Endothelial cell of umbilical vein (primary cell): Measurements from ENCODE around the gene RORB. TPM values are rescaled to one million over a fixed set of nuclear protein-coding genes. Genes with fewer than 3 reads are reported as not detected.

Experiments
- BruUV-seq: library from RNA; stranded (reverse); fragments of 400-500 nt; replicated peaks from 2 replicates; lab custom pipeline; 2021; lab: Mats Ljungman, UMichigan
- CTCF ChIA-PET: fragments of 300-600, 350-600 bp; sonication (Branson Sonifier 250); formaldehyde crosslinking; loops from one replicate; lab custom pipeline; 2021; ENCODE audit warnings: antibody characterized with exemption, inconsistent platforms; lab: Charles Lee
- POLR2A ChIA-PET: fragments of 300-600, 350-600 bp; sonication (Branson Sonifier 250); formaldehyde crosslinking; loops from one replicate; lab custom pipeline; 2021; ENCODE audit warnings: antibody characterized with exemption, inconsistent platforms; lab: Charles Lee
- DNase-seq: peaks from one replicate; pipeline ENCODE4 v3.0.0-alpha.2; 2011; ENCODE audit warnings: low read depth, low spot score
- FAIRE-seq: peaks from 2 replicates; lab custom pipeline; 2011; peaks lifted over from hg19 to GRCh38; lab: Jason Lieb, UNC
- H2AFZ ChIP-seq: 2 replicates; pipeline ENCODE4 v1.6.0; 2012; ENCODE audit warnings: low read depth, low read length, control low read depth, inconsistent platforms
- H3K27ac ChIP-seq: 2 replicates; pipeline ENCODE4 v1.5.1; 2011; ENCODE audit warnings: low read depth, mild to moderate bottlenecking, control low read depth, low read length, moderate library complexity; ENCODE audit not compliant: insufficient read depth
- H3K27me3 ChIP-seq, 2 experiments: 2 replicates each; pipeline versions ENCODE4 v1.6.0 to v1.6.1; 2011; ENCODE audit warnings: low read length in 2 of 2, mixed read lengths in 1 of 2; ENCODE audit not compliant: control insufficient read depth in 2 of 2, insufficient read depth in 2 of 2
- H3K36me3 ChIP-seq, 2 experiments: 2 replicates in 1 of 2; 3 replicates in 1 of 2; pipeline ENCODE4 v1.5.1; 2011; ENCODE audit warnings: low read length in 2 of 2, mild to moderate bottlenecking in 1 of 2, moderate library complexity in 1 of 2; ENCODE audit not compliant: control insufficient read depth in 2 of 2, insufficient read depth in 2 of 2; ENCODE audit errors: extremely low read depth in 1 of 2
- H3K4me1 ChIP-seq: 3 replicates; pipeline ENCODE4 v1.5.1; 2011; ENCODE audit warnings: mild to moderate bottlenecking, low read length; ENCODE audit not compliant: control insufficient read depth, insufficient read depth; ENCODE audit errors: extremely low read depth
- H3K4me2 ChIP-seq: 2 replicates; pipeline ENCODE4 v1.6.1; 2011; ENCODE audit warnings: low read length, control low read depth, mixed read lengths; ENCODE audit not compliant: insufficient read depth
- H3K4me3 ChIP-seq, 3 experiments: fragments of 200-600 bp in 1 of 3; sonication (generic), shearing (Covaris generic) in 1 of 3; replicated peaks in 1 of 3; 2 replicates each; pipeline ENCODE4 v1.5.1; 2011 to 2016; ENCODE audit warnings: control low read depth in 3 of 3, low read length in 3 of 3, mild to moderate bottlenecking in 2 of 3, inconsistent platforms in 1 of 3, low read depth in 1 of 3, moderate library complexity in 1 of 3; ENCODE audit not compliant: insufficient read depth in 1 of 3
- H3K79me2 ChIP-seq: 2 replicates; pipeline ENCODE4 v1.6.0; 2012; ENCODE audit warnings: low read length, inconsistent platforms; ENCODE audit not compliant: control insufficient read depth, insufficient read depth
- H3K9ac ChIP-seq: replicated peaks from 2 replicates; pipeline ENCODE3; 2011; ENCODE audit warnings: low read length, control low read depth; ENCODE audit not compliant: insufficient read depth; ENCODE audit errors: extremely low read depth
- H3K9me1 ChIP-seq: replicated peaks from 3 replicates; pipeline ENCODE4 v1.6.0; 2011; ENCODE audit warnings: mild to moderate bottlenecking, low read length; ENCODE audit not compliant: control insufficient read depth, insufficient read depth; ENCODE audit errors: extremely low read depth
- H3K9me3 ChIP-seq: replicated peaks from 2 replicates; pipeline ENCODE4 v1.5.1; 2012; ENCODE audit warnings: low read length, inconsistent platforms; ENCODE audit not compliant: control insufficient read depth, insufficient read depth
- H4K20me1 ChIP-seq: replicated peaks from 2 replicates; pipeline ENCODE3; 2011; ENCODE audit warnings: mild to moderate bottlenecking, low read length; ENCODE audit not compliant: control insufficient read depth, insufficient read depth; ENCODE audit errors: extremely low read depth
- GATA2 ChIP-seq: IDR thresholded peaks from 2 replicates; pipeline ENCODE4 v1.7.0; 2011; ENCODE audit warnings: low read depth, mild to moderate bottlenecking, moderate library complexity, mixed read lengths, low read length; ENCODE audit not compliant: insufficient read length, insufficient read depth
- JUN ChIP-seq: IDR thresholded peaks from 2 replicates; pipeline ENCODE4 v1.6.1; 2011; ENCODE audit warnings: borderline replicate concordance, low read depth; ENCODE audit not compliant: insufficient read length, insufficient read depth
- POLR2A ChIP-seq: IDR thresholded peaks from 2 replicates; pipeline ENCODE4 v1.6.1; 2012; ENCODE audit warnings: low read depth, mild to moderate bottlenecking, control low read depth, low read length
- POLR2AphosphoS5 ChIP-seq: IDR thresholded peaks from 2 replicates; pipeline ENCODE4 v1.6.1; 2012; ENCODE audit warnings: low read depth, mild to moderate bottlenecking, control low read depth, low read length, moderate library complexity; ENCODE audit not compliant: insufficient read depth
- dilution Hi-C: fragments of 300-500 bp; cut with MboI; formaldehyde crosslinking; loops from one replicate; pipeline ENCODE4 v1.15.0; 2019; ENCODE audit warnings: low sequenced_read_pairs; ENCODE audit not compliant: extremely low pct_ligation_motif_present
- intact Hi-C: fragments of 100-400 bp; cut with micrococcal nuclease; formaldehyde crosslinking; loops from one replicate; pipeline ENCODE4 v1.10.0; 2022
- polyA plus RNA-seq, 4 experiments: library from polyadenylated mRNA; depleted of rRNA in 3 of 4; stranded (reverse) in 3 of 4; unstranded in 1 of 4; fragments of >200 nt; gene quantifications; 2 replicates each; pipeline versions ENCODE4 v1.2.1 to v1.2.3, GENCODE V29; 2011 to 2012; ENCODE audit warnings: missing spikeins in 1 of 4
- total RNA-seq: library from RNA; stranded (reverse); gene quantifications from 2 replicates; pipeline ENCODE4 v1.2.3, GENCODE V29; 2021
- TF ChIP-seq, protein P1 (sequence below): IDR thresholded peaks from 2 replicates; pipeline ENCODE4 v1.6.1; 2011; ENCODE audit not compliant: insufficient read depth, insufficient read length

RORB gene
- total and polyA plus RNA-seq, 2 donors (not counting 3 experiments of a cell fraction or from before 2014, with no cell fraction given) = not detected

DNA sequence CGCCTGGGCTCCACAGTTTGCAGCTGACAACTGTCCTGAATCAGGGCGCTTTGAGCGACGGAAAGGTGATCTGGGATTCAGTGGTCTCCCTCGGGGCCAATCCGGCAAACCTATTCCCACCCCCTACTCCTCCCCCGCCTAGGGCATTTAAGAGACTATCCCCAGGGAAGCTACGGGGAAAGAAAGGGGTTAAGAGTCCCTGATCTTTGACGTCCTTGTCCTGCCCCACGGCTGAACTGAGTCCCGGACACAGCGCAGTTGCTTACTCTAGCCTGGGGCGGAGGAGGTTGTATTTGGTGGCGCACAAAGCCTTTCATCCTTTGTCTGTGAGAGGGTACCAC lies 3.4 kb downstream of the RORB start:
- Histone ChIP-seq H3K4me3 (no peak overlapping the region), H3K36me3 (no peaks in the 10 kb centered on the region), H2AFZ (no peak overlapping the region), H4K20me1 (no peaks in the 10 kb centered on the region), H3K27me3 (peaks cover 34 to 60% of the 10 kb centered on the region in 2 experiments), H3K9me3 (no peaks in the 10 kb centered on the region), H3K79me2 (no peaks in the 10 kb centered on the region), H3K4me2 (no peak overlapping the region), H3K9ac (no peak overlapping the region), H3K27ac (no peak overlapping the region), H3K4me1 (peaks cover 9% of the 10 kb centered on the region), H3K9me1 (no peaks in the 10 kb centered on the region)
- dilution Hi-C loops (no loop called here), intact Hi-C loops (no loop called here)
- ChIA-PET POLR2A (no interaction called here), CTCF (interaction anchor here (1.2 kb wide), 1 partner anchor 9 kb away, joined by 3 read pairs; no protein-coding TSS in a partner anchor)
- FAIRE-seq (no peak), DNase-seq (no peak)
- BruUV-seq = no TSS peak
- no peak for TF ChIP-seq GATA2

DNA sequence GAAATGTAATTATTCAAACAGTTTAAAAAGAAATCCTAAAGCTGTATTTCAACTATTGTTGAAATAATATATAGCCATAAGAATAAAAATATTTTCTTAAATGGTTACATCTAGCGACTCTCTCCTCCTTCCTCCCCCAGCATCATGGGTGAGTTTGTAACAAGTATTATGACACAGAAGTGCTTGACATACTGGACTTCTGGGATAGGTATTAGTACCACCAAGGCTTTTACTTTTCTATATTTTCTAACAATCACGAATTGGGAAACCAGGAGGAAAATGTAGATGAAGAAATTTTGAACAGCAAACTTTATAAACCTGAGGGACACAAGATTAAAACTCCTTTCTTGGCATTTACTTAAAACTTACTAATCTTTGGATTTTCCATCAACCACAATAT lies 4.4 kb downstream of the RORB start:
- no peaks in the 10 kb centered on the region for H3K36me3 ChIP-seq
- POLR2A ChIA-PET = no interaction called here
- intact Hi-C loops = no loop called here
- H2AFZ ChIP-seq = no peak overlapping the region
- H3K9me3 ChIP-seq = no peaks in the 10 kb centered on the region
- DNase-seq (no peak), FAIRE-seq (no peak)
- H3K27me3 ChIP-seq = peaks cover 34 to 50% of the 10 kb centered on the region in 2 experiments
- H3K4me2 ChIP-seq = no peak overlapping the region
- H3K9me1 ChIP-seq = no peaks in the 10 kb centered on the region
- no peak overlapping the region for H3K27ac ChIP-seq
- TF ChIP-seq JUN (no peak), POLR2A (no peak), POLR2AphosphoS5 (no peak), GATA2 (no peak)
- TF ChIP-seq, protein P1, sequence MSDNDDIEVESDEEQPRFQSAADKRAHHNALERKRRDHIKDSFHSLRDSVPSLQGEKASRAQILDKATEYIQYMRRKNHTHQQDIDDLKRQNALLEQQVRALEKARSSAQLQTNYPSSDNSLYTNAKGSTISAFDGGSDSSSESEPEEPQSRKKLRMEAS = no peak
- dilution Hi-C loops = no loop called here
- H4K20me1 ChIP-seq = no peaks in the 10 kb centered on the region
- no peak overlapping the region for H3K4me3 ChIP-seq
- peaks cover 9% of the 10 kb centered on the region for H3K4me1 ChIP-seq
- no peak overlapping the region for H3K9ac ChIP-seq
- BruUV-seq = no TSS peak
- CTCF ChIA-PET = no interaction called here
- H3K79me2 ChIP-seq = no peaks in the 10 kb centered on the region
